ENCODE measurements around the gene KLHL35. TPM values are rescaled to one million over a fixed set of nuclear protein-coding genes. Genes with fewer than 3 reads are reported as not detected.

The KLHL35 gene
- total and polyA plus RNA-seq, 2 experiments from 2014 or later, result 0.10 to 0.28 TPM

- no peaks in the 10 kb centered on the region for H3K9me2 ChIP-seq (ENCODE audit: insufficient read depth)
- H3F3A ChIP-seq (replicated peaks; ENCODE audit: low read depth), result peaks cover 6% of the 10 kb centered on the region; the same call in 1 of the 2 replicates
- no peak overlapping the region for H3K27ac Mint-ChIP-seq
- no peaks in the 10 kb centered on the region for H3K79me2 ChIP-seq (replicated peaks; ENCODE audit: insufficient read depth)
- peaks cover 64% of the 10 kb centered on the region for H3K27me3 ChIP-seq (ENCODE audit: insufficient read depth)
- peaks cover 20% of the 10 kb centered on the region for H3K36me3 Mint-ChIP-seq (ENCODE audit: low read depth)
- TF ChIP-seq, protein P1, sequence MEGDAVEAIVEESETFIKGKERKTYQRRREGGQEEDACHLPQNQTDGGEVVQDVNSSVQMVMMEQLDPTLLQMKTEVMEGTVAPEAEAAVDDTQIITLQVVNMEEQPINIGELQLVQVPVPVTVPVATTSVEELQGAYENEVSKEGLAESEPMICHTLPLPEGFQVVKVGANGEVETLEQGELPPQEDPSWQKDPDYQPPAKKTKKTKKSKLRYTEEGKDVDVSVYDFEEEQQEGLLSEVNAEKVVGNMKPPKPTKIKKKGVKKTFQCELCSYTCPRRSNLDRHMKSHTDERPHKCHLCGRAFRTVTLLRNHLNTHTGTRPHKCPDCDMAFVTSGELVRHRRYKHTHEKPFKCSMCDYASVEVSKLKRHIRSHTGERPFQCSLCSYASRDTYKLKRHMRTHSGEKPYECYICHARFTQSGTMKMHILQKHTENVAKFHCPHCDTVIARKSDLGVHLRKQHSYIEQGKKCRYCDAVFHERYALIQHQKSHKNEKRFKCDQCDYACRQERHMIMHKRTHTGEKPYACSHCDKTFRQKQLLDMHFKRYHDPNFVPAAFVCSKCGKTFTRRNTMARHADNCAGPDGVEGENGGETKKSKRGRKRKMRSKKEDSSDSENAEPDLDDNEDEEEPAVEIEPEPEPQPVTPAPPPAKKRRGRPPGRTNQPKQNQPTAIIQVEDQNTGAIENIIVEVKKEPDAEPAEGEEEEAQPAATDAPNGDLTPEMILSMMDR (conservative IDR thresholded peaks at IDR 0.05; ENCODE audit: low read depth in 2 of 2), result no peak
- TF ChIP-seq ZNF114 (CRISPR knock-in tag; IDR thresholded peaks at IDR 0.05), result no peak
- TF ChIP-seq, protein P2, sequence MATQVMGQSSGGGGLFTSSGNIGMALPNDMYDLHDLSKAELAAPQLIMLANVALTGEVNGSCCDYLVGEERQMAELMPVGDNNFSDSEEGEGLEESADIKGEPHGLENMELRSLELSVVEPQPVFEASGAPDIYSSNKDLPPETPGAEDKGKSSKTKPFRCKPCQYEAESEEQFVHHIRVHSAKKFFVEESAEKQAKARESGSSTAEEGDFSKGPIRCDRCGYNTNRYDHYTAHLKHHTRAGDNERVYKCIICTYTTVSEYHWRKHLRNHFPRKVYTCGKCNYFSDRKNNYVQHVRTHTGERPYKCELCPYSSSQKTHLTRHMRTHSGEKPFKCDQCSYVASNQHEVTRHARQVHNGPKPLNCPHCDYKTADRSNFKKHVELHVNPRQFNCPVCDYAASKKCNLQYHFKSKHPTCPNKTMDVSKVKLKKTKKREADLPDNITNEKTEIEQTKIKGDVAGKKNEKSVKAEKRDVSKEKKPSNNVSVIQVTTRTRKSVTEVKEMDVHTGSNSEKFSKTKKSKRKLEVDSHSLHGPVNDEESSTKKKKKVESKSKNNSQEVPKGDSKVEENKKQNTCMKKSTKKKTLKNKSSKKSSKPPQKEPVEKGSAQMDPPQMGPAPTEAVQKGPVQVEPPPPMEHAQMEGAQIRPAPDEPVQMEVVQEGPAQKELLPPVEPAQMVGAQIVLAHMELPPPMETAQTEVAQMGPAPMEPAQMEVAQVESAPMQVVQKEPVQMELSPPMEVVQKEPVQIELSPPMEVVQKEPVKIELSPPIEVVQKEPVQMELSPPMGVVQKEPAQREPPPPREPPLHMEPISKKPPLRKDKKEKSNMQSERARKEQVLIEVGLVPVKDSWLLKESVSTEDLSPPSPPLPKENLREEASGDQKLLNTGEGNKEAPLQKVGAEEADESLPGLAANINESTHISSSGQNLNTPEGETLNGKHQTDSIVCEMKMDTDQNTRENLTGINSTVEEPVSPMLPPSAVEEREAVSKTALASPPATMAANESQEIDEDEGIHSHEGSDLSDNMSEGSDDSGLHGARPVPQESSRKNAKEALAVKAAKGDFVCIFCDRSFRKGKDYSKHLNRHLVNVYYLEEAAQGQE (IDR thresholded peaks at IDR 0.05; ENCODE audit: unreplicated experiment), result no peak
- TF ChIP-seq, protein P3, sequence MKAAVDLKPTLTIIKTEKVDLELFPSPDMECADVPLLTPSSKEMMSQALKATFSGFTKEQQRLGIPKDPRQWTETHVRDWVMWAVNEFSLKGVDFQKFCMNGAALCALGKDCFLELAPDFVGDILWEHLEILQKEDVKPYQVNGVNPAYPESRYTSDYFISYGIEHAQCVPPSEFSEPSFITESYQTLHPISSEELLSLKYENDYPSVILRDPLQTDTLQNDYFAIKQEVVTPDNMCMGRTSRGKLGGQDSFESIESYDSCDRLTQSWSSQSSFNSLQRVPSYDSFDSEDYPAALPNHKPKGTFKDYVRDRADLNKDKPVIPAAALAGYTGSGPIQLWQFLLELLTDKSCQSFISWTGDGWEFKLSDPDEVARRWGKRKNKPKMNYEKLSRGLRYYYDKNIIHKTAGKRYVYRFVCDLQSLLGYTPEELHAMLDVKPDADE (IDR thresholded peaks at IDR 0.05), result no peak
- TF ChIP-seq POLR2AphosphoS5 (IDR thresholded peaks at IDR 0.05; ENCODE audit: low read depth), result no peak
- no peak for TF ChIP-seq NANOG (IDR thresholded peaks at IDR 0.05; ENCODE audit: borderline replicate concordance)
- TF ChIP-seq STAT1 (IDR thresholded peaks at IDR 0.05; ENCODE audit: unreplicated experiment), result no peak
- TF ChIP-seq EZH2phosphoT487 (IDR thresholded peaks at IDR 0.05; ENCODE audit: unreplicated experiment), result no peak
- TF ChIP-seq ZNF462 (CRISPR knock-in tag; IDR thresholded peaks at IDR 0.05), result no peak
- no peak for TF ChIP-seq CREB1 (CRISPR knock-in tag; IDR thresholded peaks at IDR 0.05; ENCODE audit: low read depth)
- no peak overlapping the region for H3K4me3 Mint-ChIP-seq
- no peaks in the 10 kb centered on the region for H3K36me3 ChIP-seq (ENCODE audit: insufficient read depth)
- no peak overlapping the region for H3K4me2 ChIP-seq
- H3K27ac ChIP-seq (ENCODE audit: low read depth), result no peak overlapping the region
- no peak overlapping the region for H2AFZ ChIP-seq
- peaks cover 61% of the 10 kb centered on the region for H3K27me3 Mint-ChIP-seq (ENCODE audit: insufficient read depth, low read depth, poor library complexity)
- ATAC-seq, result no peak; the same call in 2 of the 3 replicates
- peaks cover 18% of the 10 kb centered on the region for H3K4me1 ChIP-seq (ENCODE audit: insufficient read depth)
- no peaks in the 10 kb centered on the region; the same call in 1 of the 2 replicates for H4K20me1 ChIP-seq (replicated peaks; ENCODE audit: insufficient read depth)
- DNase-seq (ENCODE audit: low spot score), result peak; percentile 87
- H3K4me1 Mint-ChIP-seq, result peaks cover 34% of the 10 kb centered on the region
- peaks cover 21% of the 10 kb centered on the region for H3K9me3 Mint-ChIP-seq
- H3K4me3 ChIP-seq, result no peak overlapping the region
Observed at GRCh38 chr11:75428281-75428724, 4.7 kb downstream of the KLHL35 start.

Data from GM23338 (cell line).